ENCODE data around the gene NTRK3.

Gene NTRK3

DNA sequence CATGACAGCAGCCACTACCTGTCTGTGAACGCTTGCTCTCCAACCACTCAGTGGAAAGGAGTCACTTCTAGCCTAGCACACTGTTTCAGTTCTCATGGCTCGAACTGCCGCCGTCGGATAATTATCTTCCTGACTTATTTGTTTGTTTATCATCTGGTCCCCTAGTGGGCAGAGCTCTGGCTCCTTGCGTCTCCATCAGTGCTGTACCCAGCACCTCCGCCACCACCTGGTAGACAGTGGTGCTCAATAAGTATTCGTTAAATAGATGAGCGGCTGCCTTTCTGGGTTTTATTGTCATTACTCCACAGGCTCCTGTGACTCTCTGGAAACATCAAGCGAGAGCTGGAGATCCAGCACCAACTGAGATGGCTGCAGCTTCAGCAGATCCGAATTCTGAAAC, 297.5 kb downstream of the NTRK3 start:
- Histone ChIP-seq H3K27me3 (ENCODE audit: insufficient read depth, poor library complexity, severe bottlenecking) (no peaks in the 10 kb centered on the region), H3K4me3 (replicated peaks; ENCODE audit: insufficient read depth, low read length) (no peak overlapping the region), H3K27ac (replicated peaks) (no peak overlapping the region)
- no peak for TF ChIP-seq CTCF (IDR thresholded peaks at IDR 0.05; ENCODE audit: insufficient read depth, low read length)
- TF ChIP-seq, protein P1, sequence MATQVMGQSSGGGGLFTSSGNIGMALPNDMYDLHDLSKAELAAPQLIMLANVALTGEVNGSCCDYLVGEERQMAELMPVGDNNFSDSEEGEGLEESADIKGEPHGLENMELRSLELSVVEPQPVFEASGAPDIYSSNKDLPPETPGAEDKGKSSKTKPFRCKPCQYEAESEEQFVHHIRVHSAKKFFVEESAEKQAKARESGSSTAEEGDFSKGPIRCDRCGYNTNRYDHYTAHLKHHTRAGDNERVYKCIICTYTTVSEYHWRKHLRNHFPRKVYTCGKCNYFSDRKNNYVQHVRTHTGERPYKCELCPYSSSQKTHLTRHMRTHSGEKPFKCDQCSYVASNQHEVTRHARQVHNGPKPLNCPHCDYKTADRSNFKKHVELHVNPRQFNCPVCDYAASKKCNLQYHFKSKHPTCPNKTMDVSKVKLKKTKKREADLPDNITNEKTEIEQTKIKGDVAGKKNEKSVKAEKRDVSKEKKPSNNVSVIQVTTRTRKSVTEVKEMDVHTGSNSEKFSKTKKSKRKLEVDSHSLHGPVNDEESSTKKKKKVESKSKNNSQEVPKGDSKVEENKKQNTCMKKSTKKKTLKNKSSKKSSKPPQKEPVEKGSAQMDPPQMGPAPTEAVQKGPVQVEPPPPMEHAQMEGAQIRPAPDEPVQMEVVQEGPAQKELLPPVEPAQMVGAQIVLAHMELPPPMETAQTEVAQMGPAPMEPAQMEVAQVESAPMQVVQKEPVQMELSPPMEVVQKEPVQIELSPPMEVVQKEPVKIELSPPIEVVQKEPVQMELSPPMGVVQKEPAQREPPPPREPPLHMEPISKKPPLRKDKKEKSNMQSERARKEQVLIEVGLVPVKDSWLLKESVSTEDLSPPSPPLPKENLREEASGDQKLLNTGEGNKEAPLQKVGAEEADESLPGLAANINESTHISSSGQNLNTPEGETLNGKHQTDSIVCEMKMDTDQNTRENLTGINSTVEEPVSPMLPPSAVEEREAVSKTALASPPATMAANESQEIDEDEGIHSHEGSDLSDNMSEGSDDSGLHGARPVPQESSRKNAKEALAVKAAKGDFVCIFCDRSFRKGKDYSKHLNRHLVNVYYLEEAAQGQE (IDR thresholded peaks at IDR 0.05; ENCODE audit: insufficient replicate concordance, low read depth): no peak
- TF ChIP-seq SPI1 (IDR thresholded peaks at IDR 0.05; ENCODE audit: borderline replicate concordance, low read depth): no peak
- no peak for TF ChIP-seq GABPA (IDR thresholded peaks at IDR 0.05; ENCODE audit: low read depth)
- no peak for TF ChIP-seq POLR2AphosphoS5 (IDR thresholded peaks at IDR 0.05; ENCODE audit: low read depth)
- DNase-seq (ENCODE audit: low read depth in 1 of 2, low spot score in 1 of 2): no peak

- DNase-seq (ENCODE audit: low read depth in 1 of 2, low spot score in 1 of 2): no peak
- TF ChIP-seq, protein P1 (IDR thresholded peaks at IDR 0.05; ENCODE audit: insufficient replicate concordance, low read depth): no peak
- TF ChIP-seq SPI1 (IDR thresholded peaks at IDR 0.05; ENCODE audit: borderline replicate concordance, low read depth): no peak
- TF ChIP-seq POLR2AphosphoS5 (IDR thresholded peaks at IDR 0.05; ENCODE audit: low read depth): no peak
- no peak for TF ChIP-seq CTCF (IDR thresholded peaks at IDR 0.05; ENCODE audit: insufficient read depth, low read length)
- TF ChIP-seq GABPA (IDR thresholded peaks at IDR 0.05; ENCODE audit: low read depth): no peak
- H3K27me3 ChIP-seq (ENCODE audit: insufficient read depth, poor library complexity, severe bottlenecking): no peaks in the 10 kb centered on the region
- no peak overlapping the region for H3K4me3 ChIP-seq (replicated peaks; ENCODE audit: insufficient read depth, low read length)
- no peak overlapping the region for H3K27ac ChIP-seq (replicated peaks)
These were observed 301.1 kb downstream of the NTRK3 start for GRCh38 chr15:87955284-87955909.

- no peak for DNase-seq (ENCODE audit: low read depth in 1 of 2, low spot score in 1 of 2)
- Histone ChIP-seq H3K27ac (replicated peaks) (no peak overlapping the region), H3K27me3 (ENCODE audit: insufficient read depth, poor library complexity, severe bottlenecking) (no peaks in the 10 kb centered on the region), H3K4me3 (replicated peaks; ENCODE audit: insufficient read depth, low read length) (no peak overlapping the region)
- TF ChIP-seq CTCF (IDR thresholded peaks at IDR 0.05; ENCODE audit: insufficient read depth, low read length) (no peak), GABPA (IDR thresholded peaks at IDR 0.05; ENCODE audit: low read depth) (no peak), SPI1 (IDR thresholded peaks at IDR 0.05; ENCODE audit: borderline replicate concordance, low read depth) (no peak), POLR2AphosphoS5 (IDR thresholded peaks at IDR 0.05; ENCODE audit: low read depth) (no peak)
- TF ChIP-seq, protein P1 (IDR thresholded peaks at IDR 0.05; ENCODE audit: insufficient replicate concordance, low read depth): no peak
These were observed 301.7 kb downstream of the NTRK3 start for GRCh38 chr15:87954793-87955192.
